Peyer's patch (tissue), 4 donors: ENCODE results near the gene PAX6. TPM values are rescaled to one million over a fixed set of nuclear protein-coding genes. Genes with fewer than 3 reads are reported as not detected.

Experiments
- DNase-seq, 3 donors: peaks; one replicate each; pipeline ENCODE4 v3.0.0-alpha.2; 2017 to 2019
- H3K27ac ChIP-seq, 4 donors: fragments of 200-600 bp; sonication (generic); one replicate each; pipeline ENCODE4 v1.5.1; 2016 to 2019
- H3K27me3 ChIP-seq, 2 donors: fragments of 200-600 bp; sonication (generic); one replicate each; pipeline ENCODE4 v1.5.1; 2019
- H3K36me3 ChIP-seq, 3 donors: fragments of 200-600 bp; sonication (generic); one replicate each; pipeline ENCODE4 v1.5.1; 2016 to 2019
- H3K4me1 ChIP-seq, 4 donors: fragments of 200-600 bp; sonication (generic); one replicate each; pipeline ENCODE4 v1.5.1; 2016 to 2019
- H3K4me3 ChIP-seq, 4 donors: fragments of 200-600 bp; sonication (generic); 1 replicate in 3 of 4; 2 replicates in 1 of 4; pipeline ENCODE4 v1.5.1; 2016 to 2019; ENCODE audit warnings: mild to moderate bottlenecking in 1 of 4
- H3K9me3 ChIP-seq, 4 donors: fragments of 200-600 bp; sonication (generic); one replicate each; pipeline ENCODE4 v1.5.1; 2016 to 2019; ENCODE audit warnings: mild to moderate bottlenecking in 1 of 4
- POLR2A ChIP-seq, 2 donors: fragments of 450-650 bp; IDR thresholded peaks; one replicate each; pipeline ENCODE4 v1.5.1; 2017; ENCODE audit warnings: antibody characterized with exemption in 2 of 2, mild to moderate bottlenecking in 2 of 2, moderate library complexity in 2 of 2
- total RNA-seq, 4 donors: library from RNA; depleted of rRNA; stranded (reverse); fragments of >200 nt; gene quantifications; one replicate each; pipeline ENCODE4 v1.1.0, GENCODE V29; 2016
- TF ChIP-seq, protein P1 (sequence below), 6 experiments: fragments of 450-650 bp in 4 of 6; fragments of 200-600 bp in 2 of 6; sonication (generic) in 1 of 6; IDR thresholded peaks; one replicate each; pipeline ENCODE4 v1.5.1; 2017 to 2019; ENCODE audit warnings: antibody characterized with exemption in 6 of 6, mild to moderate bottlenecking in 3 of 6, moderate library complexity in 1 of 6

The PAX6 gene
- total RNA-seq, 4 donors from 2014 or later, result 2.5 to 5.1 (median 2.8) TPM; not detected in 1

DNA sequence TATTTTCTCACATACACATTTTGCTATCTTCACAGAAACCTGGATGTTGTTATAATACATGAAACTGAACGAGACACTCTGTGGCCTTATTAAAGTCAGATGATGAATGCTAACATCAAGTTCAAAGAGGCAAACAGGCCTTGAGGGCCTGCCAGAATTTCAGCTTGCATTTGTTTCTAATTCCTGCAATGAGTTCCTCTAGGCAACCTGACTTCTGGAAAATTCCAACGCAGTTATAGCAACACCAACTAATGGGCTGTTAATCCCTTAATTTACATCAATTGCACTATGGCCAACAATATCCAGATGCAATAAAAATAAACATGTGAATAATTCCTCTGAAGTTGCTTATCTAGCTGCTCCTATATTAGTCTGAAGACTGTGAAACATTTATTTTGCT is 19.1 kb downstream of the PAX6 start:
- Histone ChIP-seq H3K4me3 (no peak overlapping the region), H3K36me3 (no peaks in the 10 kb centered on the region), H3K27me3 (peaks cover 0 to 4% of the 10 kb centered on the region in 2 donors), H3K4me1 (no peaks in the 10 kb centered on the region), H3K27ac (no peak overlapping the region), H3K9me3 (no peaks in the 10 kb centered on the region)
- DNase-seq, result no peak
- no peak for TF ChIP-seq POLR2A (IDR thresholded peaks at IDR 0.05)

DNA sequence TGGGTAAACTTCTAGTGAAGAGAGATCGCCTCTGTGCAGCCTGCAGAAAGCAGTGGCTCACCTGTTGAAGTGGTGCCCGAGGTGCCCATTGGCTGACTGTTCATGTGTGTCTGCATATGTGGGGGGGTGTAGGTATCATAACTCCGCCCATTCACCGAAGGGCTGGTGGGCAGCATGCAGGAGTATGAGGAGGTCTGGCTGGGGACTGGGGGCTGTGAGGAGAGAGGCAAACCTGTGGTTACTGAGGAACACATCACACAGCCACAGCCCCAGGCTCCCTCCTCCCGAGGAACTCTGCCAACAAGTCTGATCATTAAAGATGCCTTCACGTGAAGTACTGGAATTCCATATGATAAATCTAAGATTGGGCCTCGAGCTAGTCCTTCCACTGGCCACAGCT is 20.5 kb downstream of the PAX6 start:
- TF ChIP-seq, protein P1, sequence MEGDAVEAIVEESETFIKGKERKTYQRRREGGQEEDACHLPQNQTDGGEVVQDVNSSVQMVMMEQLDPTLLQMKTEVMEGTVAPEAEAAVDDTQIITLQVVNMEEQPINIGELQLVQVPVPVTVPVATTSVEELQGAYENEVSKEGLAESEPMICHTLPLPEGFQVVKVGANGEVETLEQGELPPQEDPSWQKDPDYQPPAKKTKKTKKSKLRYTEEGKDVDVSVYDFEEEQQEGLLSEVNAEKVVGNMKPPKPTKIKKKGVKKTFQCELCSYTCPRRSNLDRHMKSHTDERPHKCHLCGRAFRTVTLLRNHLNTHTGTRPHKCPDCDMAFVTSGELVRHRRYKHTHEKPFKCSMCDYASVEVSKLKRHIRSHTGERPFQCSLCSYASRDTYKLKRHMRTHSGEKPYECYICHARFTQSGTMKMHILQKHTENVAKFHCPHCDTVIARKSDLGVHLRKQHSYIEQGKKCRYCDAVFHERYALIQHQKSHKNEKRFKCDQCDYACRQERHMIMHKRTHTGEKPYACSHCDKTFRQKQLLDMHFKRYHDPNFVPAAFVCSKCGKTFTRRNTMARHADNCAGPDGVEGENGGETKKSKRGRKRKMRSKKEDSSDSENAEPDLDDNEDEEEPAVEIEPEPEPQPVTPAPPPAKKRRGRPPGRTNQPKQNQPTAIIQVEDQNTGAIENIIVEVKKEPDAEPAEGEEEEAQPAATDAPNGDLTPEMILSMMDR (IDR thresholded peaks at IDR 0.05), result no peak
- no peak for TF ChIP-seq POLR2A (IDR thresholded peaks at IDR 0.05)
- Histone ChIP-seq H3K27me3 (no peaks in the 10 kb centered on the region), H3K9me3 (no peaks in the 10 kb centered on the region), H3K36me3 (no peaks in the 10 kb centered on the region), H3K4me1 (no peaks in the 10 kb centered on the region), H3K4me3 (no peak overlapping the region), H3K27ac (no peak overlapping the region)
- DNase-seq, result no peak

DNA sequence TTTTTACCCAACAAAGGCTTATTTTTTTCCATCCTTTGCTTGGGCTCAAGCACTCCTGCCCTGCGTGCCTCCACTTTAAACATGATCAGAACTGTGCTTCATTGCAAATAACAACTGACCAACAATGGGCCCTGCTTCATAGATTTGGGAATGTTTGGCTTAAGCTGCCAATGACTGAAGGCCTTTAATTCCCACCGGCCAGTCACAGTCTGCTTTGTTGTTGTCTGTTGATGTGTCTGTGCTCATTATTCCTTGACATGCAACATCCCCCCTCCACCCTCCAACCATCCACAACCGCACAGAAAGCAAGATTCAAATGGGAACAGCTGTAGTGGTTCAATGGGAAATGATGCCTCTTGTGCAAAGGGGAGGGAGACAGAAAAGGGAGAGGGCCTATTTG is 23.0 kb downstream of the PAX6 start:
- no peak overlapping the region for H3K27ac ChIP-seq
- no peaks in the 10 kb centered on the region for H3K36me3 ChIP-seq
- DNase-seq, result no peak
- TF ChIP-seq, protein P1 (IDR thresholded peaks at IDR 0.05), result no peak
- no peak for TF ChIP-seq POLR2A (IDR thresholded peaks at IDR 0.05)
- H3K9me3 ChIP-seq, result no peaks in the 10 kb centered on the region
- no peak overlapping the region for H3K4me3 ChIP-seq
- no peaks in the 10 kb centered on the region for H3K27me3 ChIP-seq
- H3K4me1 ChIP-seq, result no peaks in the 10 kb centered on the region

DNA sequence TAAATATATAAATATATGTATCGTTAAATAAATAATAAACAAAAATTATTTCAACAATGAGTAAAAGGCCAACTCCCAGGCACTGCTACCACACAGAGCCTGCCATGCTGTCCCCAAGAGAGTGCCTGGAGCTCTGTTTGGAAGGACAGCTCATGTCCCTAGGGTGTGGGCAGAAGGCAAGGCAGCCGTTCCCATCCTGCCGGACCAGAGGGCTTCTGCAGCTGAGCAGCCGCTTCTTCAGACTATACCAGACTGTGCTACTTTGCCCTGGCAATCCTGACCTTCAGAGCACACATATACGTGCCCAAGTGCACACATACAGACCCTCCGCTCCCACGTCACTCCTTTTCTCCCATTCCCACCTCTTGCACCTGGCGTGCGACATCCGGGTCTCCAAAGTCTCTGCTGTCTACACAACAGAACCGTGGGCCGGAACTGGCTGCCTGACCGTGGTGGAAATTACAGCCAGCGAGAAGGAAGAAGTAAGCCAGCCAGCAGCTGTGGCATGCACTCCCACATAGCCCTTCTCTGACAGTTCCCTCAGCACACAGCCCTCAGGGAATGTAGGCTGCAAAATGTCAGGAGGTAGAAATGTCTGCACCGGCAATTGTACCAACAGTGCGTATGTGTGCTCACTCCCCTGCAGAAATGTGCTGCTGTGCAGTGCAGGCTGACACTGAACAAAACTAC is 24.0 kb downstream of the PAX6 start:
- DNase-seq, result no peak
- Histone ChIP-seq H3K27me3 (no peaks in the 10 kb centered on the region), H3K4me1 (no peaks in the 10 kb centered on the region), H3K4me3 (no peak overlapping the region), H3K9me3 (no peaks in the 10 kb centered on the region), H3K27ac (no peak overlapping the region), H3K36me3 (no peaks in the 10 kb centered on the region)
- TF ChIP-seq, protein P1 (IDR thresholded peaks at IDR 0.05), result no peak
- TF ChIP-seq POLR2A (IDR thresholded peaks at IDR 0.05), result no peak

DNA sequence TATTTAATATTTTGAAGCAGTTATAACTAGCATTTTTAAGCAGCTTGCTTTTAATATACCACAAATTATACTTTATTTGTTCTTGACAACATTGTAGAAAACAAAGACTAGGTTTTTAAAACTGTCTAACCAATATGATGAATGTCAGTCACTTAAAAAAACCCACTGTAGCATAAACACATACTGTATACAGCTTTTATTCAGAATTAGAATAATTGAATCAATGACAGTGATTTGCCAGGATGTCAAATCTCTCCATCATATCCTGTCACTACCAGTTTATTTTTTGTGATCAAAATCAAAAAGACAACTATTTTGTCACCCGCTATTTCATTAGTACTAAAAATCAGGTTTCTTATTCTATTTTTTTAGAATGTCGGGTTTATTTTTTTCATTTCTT is 26.5 kb downstream of the PAX6 start:
- H3K4me3 ChIP-seq, result no peak overlapping the region
- H3K27ac ChIP-seq, result no peak overlapping the region
- no peaks in the 10 kb centered on the region for H3K9me3 ChIP-seq
- H3K36me3 ChIP-seq, result no peaks in the 10 kb centered on the region
- no peaks in the 10 kb centered on the region for H3K4me1 ChIP-seq
- no peaks in the 10 kb centered on the region for H3K27me3 ChIP-seq
- TF ChIP-seq, protein P1 (IDR thresholded peaks at IDR 0.05), result no peak
- no peak for TF ChIP-seq POLR2A (IDR thresholded peaks at IDR 0.05)
- no peak for DNase-seq

DNA sequence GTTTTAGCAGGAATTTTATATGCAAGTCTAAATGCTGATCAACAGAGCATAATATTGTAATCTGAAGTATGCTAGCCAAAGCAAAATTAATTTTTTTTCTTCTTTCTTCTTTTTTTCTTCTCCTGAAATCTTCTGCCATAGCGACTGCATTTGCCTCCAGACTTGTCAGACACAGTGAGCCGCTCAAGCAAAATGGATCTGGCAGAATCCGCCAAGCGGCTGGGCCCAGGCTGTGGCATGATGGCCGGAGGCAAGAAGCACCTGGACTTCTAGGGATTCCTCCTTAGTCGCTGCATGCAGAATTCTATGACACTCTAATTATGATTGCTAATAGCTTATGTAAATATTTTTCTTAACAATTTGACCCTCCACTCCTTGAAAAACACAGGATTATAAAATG is 27.9 kb downstream of the PAX6 start:
- Histone ChIP-seq H3K4me1 (no peaks in the 10 kb centered on the region), H3K27me3 (no peaks in the 10 kb centered on the region), H3K4me3 (no peak overlapping the region), H3K9me3 (no peaks in the 10 kb centered on the region), H3K36me3 (no peaks in the 10 kb centered on the region), H3K27ac (no peak overlapping the region)
- TF ChIP-seq, protein P1 (IDR thresholded peaks at IDR 0.05), result no peak
- no peak for TF ChIP-seq POLR2A (IDR thresholded peaks at IDR 0.05)
- no peak for DNase-seq
